CD4-positive, alpha-beta T cell treated with Interleukin-12 subunit alpha and Interleukin-12 subunit beta, for 1 hour (primary cell): ENCODE data around the gene SLC25A1.
"Not testable (repeated sequence)": the region's sequence is repeated elsewhere in the genome, so short reads cannot be mapped to it uniquely, and the experiment has no call there.

Experiments
- DNase-seq: peaks from one replicate; pipeline ENCODE4 v3.0.0-alpha.2; 2020

The SLC25A1 gene

GRCh38 chr22:19203834-19204233 lies 25.3 kb upstream of the SLC25A1 start:
- DNase-seq: no peak

GRCh38 chr22:19202799-19203186 lies 24.3 kb upstream of the SLC25A1 start:
- not testable (repeated sequence) for DNase-seq

- DNase-seq: no peak
These were observed 23.6 kb upstream of the SLC25A1 start for GRCh38 chr22:19201869-19202798.

- no peak for DNase-seq
These were observed 22.8 kb upstream of the SLC25A1 start for GRCh38 chr22:19201130-19201868.

- no peak for DNase-seq
These were observed 20.9 kb upstream of the SLC25A1 start for GRCh38 chr22:19199479-19199878.

- DNase-seq: no peak
These were observed 19.7 kb upstream of the SLC25A1 start for GRCh38 chr22:19197997-19198865.

- no peak for DNase-seq
These were observed 18.5 kb upstream of the SLC25A1 start for GRCh38 chr22:19196841-19197612.

GRCh38 chr22:19195796-19196731 lies 17.5 kb upstream of the SLC25A1 start:
- DNase-seq: no peak

GRCh38 chr22:19194766-19195536 lies 16.4 kb upstream of the SLC25A1 start:
- no peak for DNase-seq

GRCh38 chr22:19193879-19194278 lies 15.3 kb upstream of the SLC25A1 start:
- no peak for DNase-seq

GRCh38 chr22:19187716-19188563 lies 9.4 kb upstream of the SLC25A1 start:
- DNase-seq: no peak

- no peak for DNase-seq
These were observed 5.9 kb upstream of the SLC25A1 start for GRCh38 chr22:19184276-19184997.

GRCh38 chr22:19183216-19183615 lies 4.7 kb upstream of the SLC25A1 start:
- DNase-seq: no peak

- no peak for DNase-seq
These were observed 4.1 kb upstream of the SLC25A1 start for GRCh38 chr22:19182472-19183157.

- no peak for DNase-seq
These were observed 3.4 kb upstream of the SLC25A1 start for GRCh38 chr22:19181786-19182471.

GRCh38 chr22:19180740-19181410 lies 2.3 kb upstream of the SLC25A1 start:
- no peak for DNase-seq

GRCh38 chr22:19180234-19180633 lies 1.7 kb upstream of the SLC25A1 start:
- DNase-seq: no peak
